Measurements from ENCODE around the gene OR8B12.

Gene OR8B12, protein sequence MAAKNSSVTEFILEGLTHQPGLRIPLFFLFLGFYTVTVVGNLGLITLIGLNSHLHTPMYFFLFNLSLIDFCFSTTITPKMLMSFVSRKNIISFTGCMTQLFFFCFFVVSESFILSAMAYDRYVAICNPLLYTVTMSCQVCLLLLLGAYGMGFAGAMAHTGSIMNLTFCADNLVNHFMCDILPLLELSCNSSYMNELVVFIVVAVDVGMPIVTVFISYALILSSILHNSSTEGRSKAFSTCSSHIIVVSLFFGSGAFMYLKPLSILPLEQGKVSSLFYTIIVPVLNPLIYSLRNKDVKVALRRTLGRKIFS

GRCh38 chr11:124543554-124543953 is at the start of gene OR8B12:
Gene OR8B12, minus strand, starts transcription at chr11:124543654. Its CDS starts 0 bp downstream, at chr11:124543654.
- DNase-seq: no peak

DNA sequence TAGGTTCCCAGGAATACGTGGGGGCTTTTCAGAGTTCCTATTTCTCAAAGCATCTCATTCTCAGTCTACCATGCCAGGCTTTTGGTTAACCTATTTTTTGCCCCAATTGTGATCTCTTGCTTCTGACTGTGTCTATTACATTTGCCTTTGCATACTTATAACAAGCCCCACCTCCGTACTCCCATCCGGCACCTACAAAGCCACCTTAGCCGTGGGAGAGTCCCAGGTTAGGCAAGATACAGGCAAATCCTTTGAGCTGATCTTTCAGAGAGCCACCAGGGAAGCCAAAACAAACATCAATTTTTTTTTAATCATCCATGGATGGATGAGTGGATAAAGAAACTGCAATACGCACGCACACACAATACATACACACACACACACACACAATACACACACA is 49.2 kb upstream of the OR8B12 start:
- no peak for DNase-seq

GRCh38 chr11:124591430-124591829 is 48.0 kb upstream of the OR8B12 start:
- peak; percentile 28 for DNase-seq

- peak; percentile 95 for DNase-seq
Observed at GRCh38 chr11:124586238-124586860, 42.9 kb upstream of the OR8B12 start.

GRCh38 chr11:124584681-124585372 is 41.4 kb upstream of the OR8B12 start:
- DNase-seq: no peak

- DNase-seq: no peak
Observed at GRCh38 chr11:124583781-124584180, 40.3 kb upstream of the OR8B12 start.

GRCh38 chr11:124582565-124582964 is 39.1 kb upstream of the OR8B12 start:
- no peak for DNase-seq

- peak; percentile 72 for DNase-seq
Observed at GRCh38 chr11:124581817-124582216, 38.4 kb upstream of the OR8B12 start.

DNA sequence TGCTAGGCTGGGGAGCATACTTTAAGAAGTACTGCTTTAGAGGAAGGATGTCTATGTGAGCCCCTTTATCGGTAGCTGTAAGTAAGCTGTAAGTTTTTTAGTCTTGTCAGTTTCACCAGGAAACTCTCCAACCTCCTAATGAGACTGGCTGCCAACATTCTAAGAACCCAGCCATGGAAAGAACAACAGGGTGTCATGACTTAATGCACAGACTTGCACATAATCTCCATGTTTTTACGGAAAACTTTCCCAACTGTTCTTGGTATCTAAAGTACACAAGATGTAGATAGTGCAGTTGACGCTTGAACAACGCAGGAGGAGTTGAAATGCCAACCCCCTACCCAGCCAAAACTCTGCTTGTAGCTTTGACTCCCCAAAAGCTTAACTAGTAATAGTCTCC is 35.3 kb upstream of the OR8B12 start:
- no peak for DNase-seq

DNA sequence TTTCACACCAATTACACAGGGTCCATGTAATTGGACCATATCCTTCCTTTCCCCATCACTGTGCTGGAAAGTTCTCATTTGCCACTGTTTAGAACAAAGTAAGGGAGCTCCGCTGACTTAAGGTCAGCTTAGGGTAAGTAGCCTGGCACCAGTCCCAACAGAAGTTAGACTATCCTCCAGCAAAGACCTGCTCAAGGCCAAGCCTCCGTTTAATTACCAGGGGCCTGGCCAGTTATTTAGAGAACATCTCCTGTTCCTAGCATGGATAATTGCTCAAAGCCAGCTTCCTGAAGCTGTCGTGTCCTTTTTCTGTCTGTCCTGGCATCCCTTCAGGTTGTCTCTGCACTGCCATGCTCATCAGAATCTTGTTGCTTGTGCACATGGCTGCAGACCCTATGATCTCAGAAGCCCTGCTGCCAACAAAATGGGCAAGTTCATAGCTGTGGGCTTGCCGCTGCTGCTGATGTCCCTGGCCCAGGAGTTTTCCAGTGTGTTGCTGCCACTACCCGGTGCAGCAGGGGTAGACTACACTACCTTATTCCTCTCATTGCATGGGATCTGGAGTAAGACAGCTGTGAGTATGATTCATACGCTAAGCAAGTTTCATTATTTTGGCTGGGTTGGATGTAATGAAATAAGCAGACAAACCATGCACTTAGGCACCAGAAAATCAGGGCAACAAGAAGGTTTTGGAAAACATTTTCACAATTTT is 34.4 kb upstream of the OR8B12 start:
- no peak for DNase-seq

DNA sequence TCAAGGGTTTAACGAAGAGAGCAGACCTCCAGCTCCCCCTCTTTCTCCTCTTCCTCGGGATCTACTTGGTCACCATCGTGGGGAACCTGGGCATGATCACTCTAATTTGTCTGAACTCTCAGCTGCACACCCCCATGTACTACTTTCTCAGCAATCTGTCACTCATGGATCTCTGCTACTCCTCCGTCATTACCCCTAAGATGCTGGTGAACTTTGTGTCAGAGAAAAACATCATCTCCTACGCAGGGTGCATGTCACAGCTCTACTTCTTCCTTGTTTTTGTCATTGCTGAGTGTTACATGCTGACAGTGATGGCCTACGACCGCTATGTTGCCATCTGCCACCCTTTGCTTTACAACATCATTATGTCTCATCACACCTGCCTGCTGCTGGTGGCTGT is 26.7 kb upstream of the OR8B12 start:
- DNase-seq: no peak

DNA sequence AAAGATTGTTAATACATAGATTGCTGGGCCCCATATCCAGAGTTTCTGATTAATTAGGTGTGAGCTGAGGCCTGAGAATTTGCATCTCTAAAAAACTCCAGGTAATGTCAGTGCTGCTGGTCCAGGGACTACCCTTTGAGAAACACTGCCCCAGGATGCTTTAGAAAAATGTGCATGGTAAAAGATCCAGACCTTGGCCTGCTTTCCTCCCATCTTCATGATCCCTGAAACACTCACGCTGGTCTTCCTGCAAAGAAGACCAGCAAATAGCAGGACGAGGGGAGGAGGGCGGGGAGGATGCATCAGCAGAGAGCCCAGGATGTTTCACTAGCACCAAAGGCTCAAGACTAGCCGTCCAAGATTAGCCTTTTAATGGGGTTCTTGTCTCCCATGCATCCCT is 26.2 kb upstream of the OR8B12 start, which contains the start of gene OR8A1:
Gene OR8A1 (plus strand): TSS at position 301 of the 400 bp plus-strand sequence. CDS start 123 bp downstream, outside the sequence.
- no peak for DNase-seq

DNA sequence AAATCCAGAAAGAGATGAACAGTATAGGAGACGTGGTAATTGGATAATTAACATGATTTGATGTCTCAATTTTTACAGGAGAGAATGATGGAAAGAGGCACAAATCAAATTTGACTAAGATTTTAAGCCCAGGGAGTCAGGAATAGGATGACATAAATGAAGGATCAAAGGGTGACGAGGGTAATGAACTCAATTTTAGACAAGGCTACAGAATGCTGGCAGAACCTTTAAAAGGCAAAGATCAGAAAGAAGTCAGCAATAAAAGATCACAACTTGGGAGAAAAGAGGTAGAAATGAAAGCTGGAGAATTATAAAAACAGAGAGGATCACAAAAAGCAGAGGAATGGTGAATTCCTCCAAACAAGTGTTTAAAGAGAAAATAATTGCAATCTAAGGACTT is 13.4 kb upstream of the OR8B12 start:
- DNase-seq: no peak

- DNase-seq: peak; percentile 52
Observed at GRCh38 chr11:124551987-124552386, 8.5 kb upstream of the OR8B12 start.

DNA sequence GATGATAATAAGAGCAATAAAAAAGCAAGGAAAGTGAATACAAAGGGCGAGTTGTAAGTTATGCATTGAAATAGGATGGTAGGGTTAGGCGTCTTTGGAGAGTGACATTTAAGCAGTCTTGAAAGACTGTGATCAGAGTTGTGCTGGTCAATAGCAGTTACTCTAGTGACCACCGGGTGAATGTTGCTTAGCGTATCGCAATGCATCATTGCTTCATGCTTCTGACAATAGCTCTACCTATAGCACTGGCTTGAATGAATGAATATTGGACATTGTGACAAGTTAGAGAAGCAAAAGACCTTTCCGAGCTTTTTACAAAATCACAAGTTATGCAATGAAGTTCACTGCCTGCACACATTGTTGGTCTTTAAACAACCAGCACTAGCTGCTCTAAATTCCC is 7.7 kb upstream of the OR8B12 start:
- peak; percentile 55 for DNase-seq

DNA sequence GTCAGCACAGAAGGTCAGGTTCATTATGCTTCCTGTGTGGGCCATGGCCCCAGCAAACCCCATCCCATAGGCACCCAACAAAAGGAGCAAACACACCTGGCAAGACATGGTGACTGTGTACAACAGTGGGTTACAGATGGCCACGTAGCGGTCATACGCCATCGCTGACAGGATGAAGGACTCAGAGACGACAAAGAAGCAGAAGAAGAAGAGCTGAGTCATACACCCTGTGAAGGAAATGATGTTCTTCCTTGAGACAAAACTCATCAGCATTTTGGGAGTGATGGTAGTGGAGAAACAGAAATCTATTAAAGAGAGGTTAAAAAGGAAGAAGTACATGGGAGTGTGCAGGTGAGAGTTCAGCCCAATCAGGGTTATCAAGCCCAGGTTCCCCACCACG is 309 bp downstream of the OR8B12 start:
- DNase-seq: no peak

DNA sequence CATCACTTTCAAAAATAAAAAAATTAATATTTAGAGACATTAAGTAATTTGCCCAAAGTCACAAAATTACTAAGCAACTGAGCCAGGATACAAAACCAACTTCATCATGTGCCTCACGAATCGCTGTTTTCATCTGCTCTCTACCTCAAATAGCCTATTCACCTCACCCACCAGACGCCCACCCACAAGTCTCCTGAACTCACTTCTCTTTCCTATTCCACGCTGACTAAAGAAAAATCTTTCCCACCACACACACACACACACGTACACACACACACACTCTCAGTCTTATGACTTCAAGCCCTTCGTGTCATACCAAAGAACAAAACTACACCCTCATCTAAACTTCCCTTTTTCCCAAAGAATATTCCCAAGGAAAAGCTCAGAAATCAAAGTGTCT is 2.2 kb downstream of the OR8B12 start:
- no peak for DNase-seq

DNA sequence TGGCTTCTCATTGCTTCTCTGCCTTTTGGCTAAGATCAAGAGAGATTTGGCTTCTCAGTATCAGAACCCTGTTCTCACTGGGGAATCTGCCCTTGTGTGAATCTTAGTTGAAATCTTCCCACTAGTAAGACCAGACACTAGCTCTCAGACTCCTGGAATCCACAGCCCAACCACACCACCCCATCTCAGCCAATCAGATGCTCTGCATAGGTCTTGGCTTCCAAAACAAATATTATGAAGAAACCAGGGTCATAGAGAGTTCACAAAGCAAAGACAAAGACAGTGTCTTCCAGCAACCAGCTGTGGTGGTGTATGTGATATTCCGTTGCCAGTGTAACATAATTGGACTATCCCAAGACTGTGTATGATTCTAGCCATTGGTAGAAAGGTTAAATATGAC is 5.4 kb downstream of the OR8B12 start:
- DNase-seq: no peak

DNA sequence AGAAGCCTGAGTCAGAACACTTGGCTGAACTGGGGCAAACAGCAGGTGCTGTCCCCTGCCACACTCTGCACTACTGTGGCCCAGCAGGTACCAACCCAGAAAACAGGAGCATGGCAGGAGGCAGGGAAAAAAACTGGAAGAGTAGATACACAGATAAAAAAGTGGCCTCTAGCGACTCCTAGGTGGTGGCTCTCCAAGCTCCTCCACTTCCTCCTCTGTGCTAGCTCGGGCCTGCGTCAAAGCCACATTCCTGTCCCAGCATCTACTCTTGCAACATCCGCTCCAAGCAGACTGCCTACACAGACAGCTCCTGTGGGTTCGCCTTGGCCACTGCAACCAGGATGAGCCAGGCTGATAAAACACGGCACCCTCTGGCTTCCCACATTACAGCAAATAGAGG is 6.9 kb downstream of the OR8B12 start:
- DNase-seq: peak; percentile 99

DNA sequence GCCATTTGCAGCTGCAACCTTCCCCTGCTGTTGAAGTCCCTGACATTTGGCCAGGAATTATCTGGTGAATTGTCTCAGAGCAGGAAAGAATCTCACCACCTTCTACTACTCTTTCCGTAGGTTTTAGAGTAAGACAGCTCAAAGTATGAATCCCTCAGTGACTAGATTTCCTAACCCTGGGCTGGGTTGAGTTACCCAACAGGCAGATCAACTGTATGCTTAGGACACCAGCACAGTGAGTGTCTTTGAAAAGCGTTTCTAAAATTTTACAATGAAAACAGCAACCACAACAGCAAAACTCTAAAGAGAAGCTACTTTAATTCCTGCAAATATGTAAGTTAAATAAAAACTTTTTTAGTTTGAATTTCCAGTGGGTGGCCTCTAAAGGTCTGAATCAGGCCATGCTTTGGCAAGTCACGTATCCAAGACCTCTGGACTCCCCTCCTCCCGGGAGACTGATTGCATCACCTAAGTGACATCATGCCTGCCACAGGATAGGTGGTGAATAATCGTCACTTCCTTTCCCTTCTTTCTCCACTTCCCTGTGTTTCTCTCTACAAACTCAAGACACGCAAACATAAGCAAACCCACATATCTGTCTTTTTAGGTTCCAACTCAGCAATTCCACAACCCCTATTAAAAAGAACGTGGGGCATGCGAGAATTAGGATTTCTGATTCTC is 7.8 kb downstream of the OR8B12 start:
- peak; percentile 55 for DNase-seq

GRCh38 chr11:124534051-124534450 is 9.4 kb downstream of the OR8B12 start:
- peak; percentile 74 for DNase-seq

GRCh38 chr11:124533626-124534025 is 9.8 kb downstream of the OR8B12 start:
- peak; percentile 74 for DNase-seq

- no peak for DNase-seq
Observed at GRCh38 chr11:124520550-124520854, 23.0 kb downstream of the OR8B12 start.

Measured in OCI-M1 (cell line).